Neural cell (in vitro differentiated cells): ENCODE measurements around the gene LENG9.

Experiments used
- EP300 ChIP-seq: fragments of 450-650 bp; conservative IDR thresholded peaks from 2 replicates; pipeline ENCODE4 v1.6.1; 2014; ENCODE audit warnings: antibody characterized with exemption, mild to moderate bottlenecking, moderate library complexity; ENCODE audit not compliant: poor library complexity, severe bottlenecking
- EZH2 ChIP-seq: fragments of 200-600, 300-800 bp; shearing (Covaris generic), sonication (generic); IDR thresholded peaks from 2 replicates; pipeline ENCODE4 v1.6.1; 2014; ENCODE audit warnings: antibody characterized with exemption, low read length, borderline replicate concordance, mild to moderate bottlenecking; ENCODE audit not compliant: insufficient read depth, poor library complexity, severe bottlenecking
- SMC3 ChIP-seq: fragments of 450-650 bp; conservative IDR thresholded peaks from 2 replicates; pipeline ENCODE4 v1.6.1; 2014; ENCODE audit warnings: antibody characterized with exemption, mild to moderate bottlenecking, moderate library complexity; ENCODE audit not compliant: poor library complexity
- TAF1 ChIP-seq: IDR thresholded peaks from 2 replicates; pipeline ENCODE4 v1.6.1; 2012; ENCODE audit warnings: low read depth
- TF ChIP-seq, protein P1 (sequence below): fragments of 450-650 bp; IDR thresholded peaks from 2 replicates; pipeline ENCODE4 v1.5.1; 2014; ENCODE audit warnings: antibody characterized with exemption, mild to moderate bottlenecking, moderate library complexity; ENCODE audit not compliant: poor library complexity, severe bottlenecking

DNA sequence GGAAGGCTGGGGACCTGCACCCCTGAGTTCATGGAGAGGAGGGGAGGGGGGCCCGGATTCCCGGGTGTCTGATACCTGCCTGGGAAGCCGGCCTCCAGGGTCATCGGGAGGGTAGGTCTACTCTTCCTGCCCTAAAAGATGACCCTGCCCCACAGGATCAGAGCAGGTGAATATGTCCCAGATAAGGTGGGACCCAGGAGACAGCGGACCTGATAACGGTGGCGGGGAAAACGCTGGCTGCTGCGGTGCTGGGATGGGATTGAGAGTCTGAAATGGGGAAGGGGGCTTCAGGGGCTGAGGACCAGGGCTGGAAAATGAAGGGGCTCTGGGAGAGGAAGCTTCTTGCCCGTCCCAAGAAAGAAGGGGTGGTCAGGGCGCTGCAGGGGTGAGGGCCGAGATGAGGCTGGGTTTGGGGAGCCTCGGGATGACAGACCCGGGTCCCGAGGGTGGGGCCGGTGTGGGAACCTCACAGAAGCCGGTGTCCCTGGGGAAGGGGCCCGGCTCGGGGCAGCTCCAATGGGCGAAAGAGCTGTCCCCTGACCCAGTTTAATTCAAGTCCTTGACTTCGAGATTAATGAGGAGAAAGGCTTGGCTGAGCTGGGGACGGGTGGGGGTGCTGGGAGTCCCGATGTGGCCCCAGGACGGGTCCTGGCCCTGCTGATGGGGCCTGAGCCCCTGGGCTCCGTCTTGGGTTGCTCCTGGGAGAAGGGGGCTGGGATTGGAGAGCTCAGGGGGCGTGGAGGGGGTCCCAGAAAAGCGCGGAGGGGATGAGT is 47.5 kb downstream of the LENG9 start:
- no peak for TF ChIP-seq TAF1
- TF ChIP-seq, protein P1, sequence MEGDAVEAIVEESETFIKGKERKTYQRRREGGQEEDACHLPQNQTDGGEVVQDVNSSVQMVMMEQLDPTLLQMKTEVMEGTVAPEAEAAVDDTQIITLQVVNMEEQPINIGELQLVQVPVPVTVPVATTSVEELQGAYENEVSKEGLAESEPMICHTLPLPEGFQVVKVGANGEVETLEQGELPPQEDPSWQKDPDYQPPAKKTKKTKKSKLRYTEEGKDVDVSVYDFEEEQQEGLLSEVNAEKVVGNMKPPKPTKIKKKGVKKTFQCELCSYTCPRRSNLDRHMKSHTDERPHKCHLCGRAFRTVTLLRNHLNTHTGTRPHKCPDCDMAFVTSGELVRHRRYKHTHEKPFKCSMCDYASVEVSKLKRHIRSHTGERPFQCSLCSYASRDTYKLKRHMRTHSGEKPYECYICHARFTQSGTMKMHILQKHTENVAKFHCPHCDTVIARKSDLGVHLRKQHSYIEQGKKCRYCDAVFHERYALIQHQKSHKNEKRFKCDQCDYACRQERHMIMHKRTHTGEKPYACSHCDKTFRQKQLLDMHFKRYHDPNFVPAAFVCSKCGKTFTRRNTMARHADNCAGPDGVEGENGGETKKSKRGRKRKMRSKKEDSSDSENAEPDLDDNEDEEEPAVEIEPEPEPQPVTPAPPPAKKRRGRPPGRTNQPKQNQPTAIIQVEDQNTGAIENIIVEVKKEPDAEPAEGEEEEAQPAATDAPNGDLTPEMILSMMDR: no peak
- no peak for TF ChIP-seq EP300
- TF ChIP-seq SMC3: no peak
- TF ChIP-seq EZH2: no peak
